SK-N-SH treated with all-trans-retinoic acid at 6 μM for 48 hours (cell line): ENCODE measurements around the gene GALNT5.

ENCODE experiments used
- GLIS3 ChIP-seq: fragments of 250-450 bp; sonication (Bioruptor Pico); IDR thresholded peaks from 2 replicates; pipeline ENCODE4 v1.5.0; 2020; ENCODE audit warnings: mild to moderate bottlenecking, moderate library complexity
- POU6F1 ChIP-seq: fragments of 250-450 bp; sonication (Bioruptor Pico); IDR thresholded peaks from 2 replicates; pipeline ENCODE4 v1.8.0; 2021; ENCODE audit warnings: low read depth, mild to moderate bottlenecking, moderate library complexity, borderline replicate concordance
- PPARA ChIP-seq: fragments of 250-450 bp; sonication (Bioruptor Pico); IDR thresholded peaks from 2 replicates; pipeline ENCODE4 v1.5.0; 2020; ENCODE audit warnings: mild to moderate bottlenecking, borderline replicate concordance
- TCF4 ChIP-seq: fragments of 250-450 bp; sonication (Bioruptor Pico); IDR thresholded peaks from 2 replicates; pipeline ENCODE4 v1.8.0; 2021; ENCODE audit warnings: mild to moderate bottlenecking, moderate library complexity, borderline replicate concordance
- TSHZ2 ChIP-seq: fragments of 250-450 bp; sonication (Bioruptor Pico); IDR thresholded peaks from 2 replicates; pipeline ENCODE4 v1.5.0; 2020; ENCODE audit warnings: mild to moderate bottlenecking, moderate library complexity
- ZNF8 ChIP-seq: fragments of 450-650 bp; formaldehyde crosslinking; IDR thresholded peaks from 2 replicates; pipeline ENCODE4 v1.5.0; 2020; ENCODE audit warnings: mild to moderate bottlenecking, moderate library complexity

GRCh38 chr2:157229572-157229971 is 27.9 kb upstream of the GALNT5 start:
- TF ChIP-seq GLIS3 (CRISPR knock-in tag) (no peak), TSHZ2 (CRISPR knock-in tag) (no peak), ZNF8 (CRISPR knock-in tag) (no peak), POU6F1 (no peak), TCF4 (no peak), PPARA (CRISPR knock-in tag) (no peak)
